HG03045 (cell line): ENCODE measurements around the gene POC1B.
A peak's percentile ranks its signal among the peaks of the same experiment; 100 is the strongest.

Experiments used
- ATAC-seq: cut with Tn5 transposase; IDR thresholded peaks from one replicate; pipeline ENCODE4 v1.9.1; 2021; ENCODE audit warnings: mild to moderate bottlenecking, moderate library complexity; ENCODE audit not compliant: unreplicated experiment

Gene POC1B

DNA sequence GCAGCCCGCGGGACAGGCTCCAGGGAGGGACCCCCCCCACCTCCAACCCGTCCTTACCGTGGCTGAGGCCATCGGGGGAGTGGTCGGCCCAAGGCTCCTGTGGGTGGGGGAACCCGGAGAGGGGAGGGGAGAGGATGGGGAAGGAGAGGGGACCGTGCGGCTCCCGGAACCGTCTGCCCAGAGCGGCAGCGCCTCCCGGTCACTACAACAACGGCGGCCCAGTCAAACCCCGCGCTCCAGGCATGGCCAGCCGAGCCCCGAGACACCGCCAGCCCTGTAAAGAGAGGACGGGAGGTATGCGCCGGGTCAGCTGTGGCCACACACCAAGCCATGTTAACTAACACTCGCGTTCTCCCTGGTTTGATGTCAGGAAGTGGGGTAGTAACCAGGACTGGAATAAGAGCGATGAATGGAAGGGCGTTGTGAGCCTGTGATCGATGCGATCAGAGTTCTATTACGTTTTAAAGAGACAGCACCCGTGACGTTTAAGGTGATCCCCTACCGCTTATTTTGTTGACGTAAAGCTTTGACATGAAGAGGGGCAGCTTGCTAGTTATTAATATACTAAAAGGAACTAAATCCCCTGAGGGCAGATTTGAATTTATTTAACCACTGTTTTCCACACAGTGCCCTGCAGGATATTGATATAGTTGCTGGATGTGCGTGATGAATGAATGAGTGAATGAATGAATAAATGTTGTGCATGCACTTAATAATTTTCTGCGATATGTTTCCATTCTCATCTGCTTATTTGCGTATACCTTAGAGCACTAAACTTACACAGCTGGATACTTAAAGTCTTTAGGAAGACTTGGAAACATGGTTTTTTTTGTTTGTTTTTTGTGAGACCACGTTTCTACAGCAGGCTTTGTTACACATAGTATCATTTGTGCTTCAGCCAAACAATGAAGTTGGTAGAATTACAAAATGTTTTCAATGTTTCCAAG, at the start of gene POC1B:
Gene POC1B (minus strand): TSS at position 224 of the 947 bp plus-strand sequence. CDS start 152 bp downstream, at position 72.
- ATAC-seq: peak; percentile 76

DNA sequence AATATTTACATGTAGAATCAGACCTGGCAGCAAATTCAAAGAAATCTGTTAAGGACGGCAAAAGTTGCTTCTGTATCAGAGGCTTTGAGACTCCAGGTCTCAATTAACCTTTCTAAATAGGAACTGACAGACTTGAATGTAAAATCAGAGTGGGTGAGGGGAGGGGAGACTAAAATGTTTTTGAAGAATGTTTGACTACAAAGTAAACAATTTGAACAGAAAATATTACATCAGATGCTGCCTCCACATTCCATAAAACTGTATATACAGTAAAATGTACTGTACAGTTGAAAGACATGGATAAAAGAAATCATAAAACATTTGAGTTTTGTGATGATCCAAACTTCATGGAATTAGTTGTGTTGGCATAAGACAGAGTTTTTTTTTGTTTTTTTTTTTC, 49.5 kb upstream of the POC1B start:
- ATAC-seq: no peak

DNA sequence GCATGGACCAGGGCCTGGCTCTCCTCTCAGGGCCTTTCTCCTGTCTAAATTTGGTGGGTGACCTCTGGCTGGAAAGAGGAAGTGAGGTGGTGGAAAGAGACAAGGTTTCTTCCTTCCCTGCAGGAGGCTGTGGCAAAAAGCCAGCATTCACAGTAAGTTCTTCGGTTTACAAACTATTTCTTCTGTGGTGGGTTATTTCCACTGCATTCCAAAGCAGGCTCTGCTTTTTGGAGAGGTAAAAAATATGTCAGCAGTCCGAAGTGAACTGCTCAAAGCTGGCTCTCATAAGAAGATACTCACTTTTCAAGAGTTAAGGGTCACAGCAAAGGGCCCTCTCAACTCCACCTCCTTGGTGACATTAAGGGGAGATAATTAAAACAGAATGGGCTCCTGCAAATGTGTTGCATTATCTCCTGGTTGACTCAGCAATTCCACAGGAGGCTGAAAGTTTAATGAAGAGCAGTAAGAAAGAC, 48.9 kb upstream of the POC1B start:
- ATAC-seq: no peak

DNA sequence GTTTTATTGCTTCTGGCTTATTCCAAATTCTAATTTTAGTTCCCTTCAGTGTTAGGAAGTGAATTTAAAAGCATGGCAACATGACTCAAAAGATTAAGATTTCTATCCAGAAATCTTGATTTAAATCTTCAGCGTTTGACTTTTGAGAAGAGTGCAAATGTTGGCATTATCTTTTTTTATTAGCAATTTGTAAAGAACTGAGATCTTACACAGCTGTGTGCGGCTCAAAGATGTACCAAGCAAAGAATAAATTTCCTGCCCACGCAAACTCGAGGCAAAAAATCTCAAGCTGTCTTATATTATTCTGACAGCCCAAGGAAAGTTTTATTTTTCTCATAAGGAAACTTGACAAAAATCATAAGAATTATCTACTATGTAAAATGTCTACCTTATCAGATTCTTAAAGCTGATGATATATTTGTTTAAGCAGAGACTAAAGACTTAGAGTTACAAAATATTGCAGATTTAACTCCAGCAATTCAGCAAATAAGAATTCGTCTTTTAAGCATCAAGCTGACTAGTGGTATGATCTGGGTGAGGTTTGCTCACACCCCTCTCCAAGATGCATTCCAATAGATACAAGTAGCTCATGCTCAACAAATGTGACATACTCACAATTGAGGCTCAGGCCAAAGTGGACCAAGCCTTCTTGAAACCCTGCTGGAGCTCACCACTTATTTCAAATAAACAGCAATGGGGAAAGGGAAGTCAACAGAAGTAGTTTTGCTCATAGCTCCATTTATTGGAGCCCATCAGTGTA, 47.4 kb upstream of the POC1B start:
- no peak for ATAC-seq

DNA sequence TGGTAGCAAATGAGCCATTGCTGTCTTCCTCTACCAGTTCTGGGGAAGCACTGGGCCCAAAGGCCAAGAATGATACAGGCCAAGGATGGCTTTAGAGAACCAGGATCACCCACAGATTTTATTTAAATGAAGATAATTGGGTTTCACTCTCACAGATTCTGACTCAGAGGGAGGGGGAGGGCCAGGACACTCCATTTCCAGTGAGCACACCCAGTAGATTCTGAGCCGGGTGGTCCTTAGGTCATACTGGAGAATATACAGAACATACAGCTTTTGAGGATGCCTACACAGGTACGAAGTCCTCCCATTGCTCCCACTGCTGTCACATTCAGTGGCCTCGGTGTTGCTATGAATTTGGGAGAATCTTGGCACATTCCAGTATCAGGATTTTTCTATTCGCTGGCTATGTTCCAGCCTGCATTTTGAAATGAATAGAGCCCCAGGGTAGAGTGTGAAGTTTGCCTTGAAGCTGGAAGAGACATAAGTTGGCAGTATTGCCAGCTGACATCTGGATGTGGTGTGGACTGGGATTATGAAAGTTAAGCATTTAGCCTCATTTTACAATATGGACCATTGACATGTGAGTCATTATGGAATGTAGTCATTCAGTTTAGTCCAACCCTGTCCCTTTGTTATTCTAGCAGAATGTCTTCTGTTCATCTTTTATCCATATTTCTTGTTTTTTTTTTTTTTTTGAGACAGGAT, 45.8 kb upstream of the POC1B start:
- no peak for ATAC-seq

DNA sequence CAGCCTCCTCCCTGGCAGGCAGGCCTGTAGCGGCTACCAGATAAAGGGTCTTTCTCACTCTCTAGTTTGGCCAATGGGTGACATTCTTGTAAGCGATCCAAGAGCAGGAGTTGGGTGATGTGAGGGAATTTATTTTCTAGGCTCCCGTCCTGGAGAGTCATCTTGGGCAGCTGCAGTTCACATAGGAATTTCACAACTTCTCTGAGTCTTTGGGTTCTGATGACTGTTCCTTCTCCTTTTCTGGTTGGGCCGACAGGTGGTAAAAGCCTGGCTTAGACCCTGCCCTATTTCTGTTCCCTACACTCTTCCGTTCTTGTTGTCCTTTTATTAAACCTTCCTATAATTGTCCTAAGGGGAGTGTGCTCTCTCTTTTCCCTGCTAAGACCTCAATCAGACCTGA, 42.6 kb upstream of the POC1B start:
- ATAC-seq: no peak

DNA sequence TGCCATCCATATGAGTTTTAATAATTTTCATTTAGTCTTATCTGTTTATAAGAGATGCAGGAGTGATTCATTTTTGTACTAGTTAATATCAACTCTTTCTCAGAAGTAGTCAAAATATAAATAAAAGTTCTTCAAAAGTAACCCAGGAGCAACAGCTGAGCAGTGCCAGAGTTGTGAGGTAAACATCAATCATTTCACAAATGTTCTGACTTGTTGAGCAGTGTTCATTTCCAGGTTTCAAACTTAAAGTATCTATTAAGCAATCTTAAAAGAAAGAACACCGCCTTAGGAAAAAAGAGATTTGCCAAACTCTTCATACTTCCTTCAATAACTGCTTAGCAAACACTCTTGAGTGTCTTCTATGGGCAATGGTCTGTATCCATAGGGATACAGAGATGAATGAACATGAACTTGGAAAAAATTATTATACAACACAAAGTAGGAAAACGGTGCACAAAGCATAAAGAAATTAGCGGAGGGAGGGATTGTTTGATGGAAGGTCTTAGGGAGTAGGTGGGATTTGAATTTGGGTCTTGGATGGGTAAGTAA, 41.9 kb upstream of the POC1B start:
- no peak for ATAC-seq

DNA sequence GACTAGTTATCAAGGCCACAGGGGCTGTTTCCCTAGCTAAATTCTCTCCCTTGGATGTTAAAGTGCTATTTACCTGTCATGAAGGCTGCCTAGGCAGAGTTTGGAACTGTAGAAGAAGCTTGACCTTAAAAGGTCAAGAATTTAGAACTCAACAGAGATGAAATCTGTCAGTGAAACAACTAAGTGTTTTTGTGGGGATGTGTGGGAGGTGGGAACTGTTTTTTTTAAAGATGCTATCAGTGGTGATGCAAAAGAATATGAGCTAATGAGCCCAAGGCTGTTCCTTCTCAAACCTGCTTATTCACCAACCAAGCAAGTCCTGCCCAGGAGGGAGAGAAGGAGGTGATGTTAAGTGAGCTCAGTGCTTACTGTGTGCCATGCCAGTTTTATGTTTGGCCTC, 40.8 kb upstream of the POC1B start:
- ATAC-seq: no peak

DNA sequence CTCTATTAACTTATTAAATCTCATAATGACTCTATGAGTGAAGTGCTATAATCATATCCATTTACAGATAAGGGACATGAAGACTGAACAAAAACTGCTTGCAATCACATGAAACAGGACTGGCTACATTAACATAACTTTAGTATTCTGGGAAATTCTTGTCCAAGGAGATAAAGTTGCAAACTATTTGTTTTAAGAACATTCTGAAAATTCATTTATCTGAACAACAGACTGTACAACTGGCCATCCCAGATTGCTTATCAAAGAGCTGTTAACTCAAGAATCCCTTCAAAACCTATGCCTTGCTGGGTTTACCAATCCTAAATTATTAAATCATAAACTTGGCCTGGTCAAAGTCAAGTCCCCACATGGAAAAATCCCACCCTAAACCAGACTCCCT, 39.2 kb upstream of the POC1B start:
- no peak for ATAC-seq

DNA sequence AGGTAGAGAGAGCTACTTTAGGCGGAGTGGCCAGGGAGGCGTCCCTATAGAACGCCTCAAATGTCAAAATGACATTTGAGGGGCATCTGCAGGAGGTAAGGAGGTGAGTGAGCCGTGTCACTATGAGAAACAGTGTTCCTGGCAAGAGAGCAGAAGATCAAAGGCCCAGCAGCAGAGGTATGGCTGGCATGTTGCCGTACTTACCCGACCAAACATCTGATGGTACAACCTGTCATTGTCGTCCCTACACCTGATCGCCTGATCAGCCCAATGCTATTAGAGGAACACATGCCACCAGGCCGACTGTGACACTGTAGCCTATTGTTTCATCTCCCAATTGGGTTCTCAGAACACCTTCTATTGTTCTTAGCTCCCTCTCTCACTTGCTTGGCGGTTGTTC, 33.9 kb upstream of the POC1B start:
- ATAC-seq: no peak

DNA sequence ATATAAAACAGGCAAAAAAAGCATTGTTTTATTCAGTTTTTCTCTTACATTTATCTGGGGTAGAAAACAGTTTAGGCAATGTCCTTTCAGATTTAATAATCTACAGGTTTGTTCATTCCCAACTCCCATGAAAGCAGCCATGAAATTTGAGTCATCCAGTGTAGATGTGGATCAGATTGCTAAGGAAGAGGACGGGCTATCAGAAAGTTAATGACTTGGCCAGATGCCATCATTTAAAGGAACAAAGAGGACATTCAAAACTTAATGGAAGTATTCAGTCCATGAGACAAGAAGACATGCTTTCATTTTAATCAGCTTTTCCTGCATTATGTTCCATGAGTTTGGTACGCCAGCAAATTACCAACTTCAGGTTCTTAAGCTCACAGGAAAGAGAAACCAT, 31.1 kb upstream of the POC1B start:
- no peak for ATAC-seq

DNA sequence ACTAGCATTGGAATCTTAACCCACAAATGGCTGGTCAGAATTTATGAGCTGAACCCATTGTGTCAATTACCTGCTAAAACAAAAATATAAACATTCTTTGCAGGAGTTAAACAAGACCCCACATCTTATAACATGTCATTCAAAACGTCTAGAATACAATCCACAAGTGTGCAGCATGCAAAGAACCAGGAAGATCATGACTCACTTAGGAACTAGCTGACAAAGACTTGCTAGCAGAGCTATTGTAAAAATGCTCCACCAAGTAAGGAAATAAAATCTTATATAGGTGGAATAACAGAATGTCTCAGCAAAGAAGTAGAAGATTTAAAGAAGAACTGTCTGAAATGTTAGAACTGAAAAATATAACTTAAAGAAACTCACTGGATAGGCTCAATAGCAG, 26.5 kb upstream of the POC1B start:
- ATAC-seq: no peak

DNA sequence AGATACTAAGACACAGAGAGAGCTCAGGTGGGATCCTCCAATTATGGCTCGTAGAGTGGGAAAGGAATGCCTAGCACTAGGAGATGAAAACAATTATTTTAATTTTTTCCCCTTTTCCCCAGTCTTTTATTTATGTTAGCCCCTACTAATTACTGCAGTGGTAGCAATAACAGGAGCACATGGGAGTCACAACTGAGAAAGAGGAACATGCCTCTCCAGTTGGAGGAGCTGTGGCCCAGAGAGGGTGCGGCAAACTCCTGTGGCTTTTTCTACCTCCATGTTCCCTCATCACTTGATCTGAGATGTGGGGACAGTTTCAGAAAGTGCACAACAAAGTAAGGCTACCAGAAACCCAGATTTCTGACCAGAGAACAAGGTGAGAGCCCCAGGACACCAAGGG, 25.9 kb upstream of the POC1B start:
- ATAC-seq: no peak

DNA sequence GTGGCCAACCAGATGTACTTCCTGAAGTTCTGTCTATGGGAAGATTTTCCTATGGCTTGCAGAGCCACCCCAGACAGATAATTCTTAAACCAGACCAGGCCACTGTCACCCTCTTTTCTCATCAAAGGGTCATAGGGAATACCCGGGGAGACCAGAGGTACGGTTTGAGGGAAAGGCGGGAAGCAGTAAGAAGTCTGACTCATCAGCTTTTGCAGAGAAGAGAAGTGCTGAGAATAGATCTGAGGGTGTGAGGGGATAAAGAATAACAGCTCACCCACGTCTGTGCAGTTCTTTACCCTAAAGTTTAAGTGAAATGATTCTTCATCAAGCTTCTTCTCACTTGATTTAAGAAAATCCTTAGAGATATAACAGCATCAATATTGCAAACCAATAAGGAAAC, 21.3 kb upstream of the POC1B start:
- ATAC-seq: no peak

DNA sequence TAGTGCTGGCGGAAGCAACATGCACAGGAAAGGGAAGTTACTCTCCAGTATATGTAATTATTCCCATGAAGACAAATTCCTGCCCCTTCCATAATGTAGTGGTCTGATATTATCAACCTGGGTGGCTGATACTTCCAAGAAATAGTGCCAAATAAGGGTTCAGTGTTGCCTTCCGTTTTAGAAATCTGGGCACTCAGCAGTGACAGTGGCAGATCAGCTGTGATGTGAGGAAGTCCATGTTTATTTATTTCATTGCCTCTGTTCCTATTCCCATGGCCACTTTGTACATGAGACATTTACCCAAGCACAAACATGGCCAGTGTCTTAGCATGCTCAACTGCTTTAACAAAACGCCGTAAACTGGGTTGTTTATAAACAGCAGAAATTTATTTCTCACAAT, 20.3 kb upstream of the POC1B start:
- ATAC-seq: no peak

DNA sequence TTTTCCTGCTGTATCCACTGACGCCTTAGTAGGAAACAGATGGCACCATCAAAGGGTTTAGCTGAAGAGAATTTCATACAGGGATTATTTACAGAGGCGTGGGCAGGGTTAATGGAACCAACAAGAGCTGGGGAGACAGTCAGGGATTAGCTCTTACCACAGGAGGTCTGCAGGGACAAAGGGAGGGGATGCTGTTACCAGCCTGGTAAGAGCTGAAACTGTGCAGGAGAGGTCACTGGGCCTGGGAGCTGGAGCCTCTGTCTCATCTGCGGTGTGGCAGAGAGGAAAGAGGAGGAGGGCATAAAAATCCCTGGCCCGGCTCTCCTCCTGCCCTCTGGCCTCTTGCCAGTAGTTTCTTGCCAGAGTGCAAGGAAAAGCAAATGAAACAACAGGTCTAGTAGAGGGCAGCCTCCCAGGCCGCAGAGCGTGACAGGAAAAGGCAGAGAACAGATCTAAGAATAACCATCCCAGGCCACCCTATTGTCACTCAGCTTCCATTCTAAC, 18.9 kb upstream of the POC1B start:
- no peak for ATAC-seq

DNA sequence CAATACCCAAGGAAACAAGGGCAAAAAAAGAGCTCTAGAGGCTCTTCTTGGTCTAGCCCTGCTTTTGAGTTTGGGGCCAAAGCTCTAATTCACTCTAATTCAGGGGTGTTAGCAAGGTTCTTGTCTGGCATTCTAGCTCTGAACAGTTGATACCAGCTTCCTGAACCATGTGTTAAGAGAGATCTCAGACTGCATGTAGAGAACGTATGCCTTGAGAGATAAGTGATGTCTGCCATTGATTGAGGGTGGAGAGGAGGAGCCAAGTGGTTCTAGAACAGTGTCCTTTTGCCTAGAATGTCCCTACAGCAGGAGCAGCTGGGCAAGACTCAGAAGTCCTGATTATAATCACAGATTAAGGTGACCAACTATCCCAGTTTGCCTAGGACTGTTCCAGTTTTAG, 18.2 kb upstream of the POC1B start:
- ATAC-seq: no peak

DNA sequence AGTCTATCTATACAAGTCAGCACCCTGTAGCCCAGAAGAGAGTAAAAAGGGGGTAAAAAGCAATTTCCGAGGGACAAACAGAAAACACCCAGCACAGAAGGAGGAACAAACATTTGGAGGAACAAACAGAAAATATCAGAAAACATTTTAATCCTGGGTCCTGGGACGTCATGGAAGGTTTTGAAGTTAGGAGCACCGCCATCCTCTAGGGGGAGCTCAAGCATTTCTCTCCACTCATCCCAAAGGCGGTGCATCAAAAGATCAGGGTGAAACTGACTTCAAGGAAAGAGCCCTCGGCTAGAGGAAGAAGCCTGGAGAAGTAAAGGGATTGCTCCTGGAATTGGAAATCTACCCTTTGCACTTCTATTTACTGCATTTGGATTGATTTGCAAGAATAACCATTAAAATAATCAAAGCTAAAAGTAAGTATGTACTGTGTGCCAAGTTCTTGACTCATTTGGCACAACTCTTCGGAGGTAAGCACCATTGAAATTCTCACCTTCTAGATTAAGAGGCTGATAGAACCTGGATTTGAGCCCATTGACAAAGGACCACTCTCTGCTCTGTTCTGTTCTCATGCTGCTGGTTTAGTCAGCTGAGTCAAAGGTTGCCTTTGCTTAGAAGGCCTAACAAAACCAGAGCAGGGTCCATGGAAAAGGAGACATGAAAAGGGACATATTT, 17.2 kb upstream of the POC1B start:
- ATAC-seq: peak; percentile 73

DNA sequence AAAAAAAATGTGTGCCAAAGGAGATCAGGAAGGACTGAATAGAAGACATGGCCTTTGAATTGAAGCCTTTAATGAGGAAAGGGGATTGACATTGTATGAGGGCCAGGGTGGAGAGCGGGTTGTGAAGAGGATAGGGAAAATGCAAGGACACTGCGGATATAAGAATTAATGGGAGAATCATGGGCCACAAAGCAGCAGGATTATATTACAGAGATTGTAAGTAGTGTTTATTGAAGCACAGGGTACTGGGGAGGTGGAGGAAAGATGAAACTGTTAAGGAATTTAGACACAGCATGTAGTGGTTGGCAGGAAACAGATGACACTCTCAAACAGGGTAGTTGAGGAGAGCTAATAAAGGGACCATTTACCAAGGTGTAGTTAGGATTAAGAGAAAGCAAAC, 16.4 kb upstream of the POC1B start:
- ATAC-seq: no peak

DNA sequence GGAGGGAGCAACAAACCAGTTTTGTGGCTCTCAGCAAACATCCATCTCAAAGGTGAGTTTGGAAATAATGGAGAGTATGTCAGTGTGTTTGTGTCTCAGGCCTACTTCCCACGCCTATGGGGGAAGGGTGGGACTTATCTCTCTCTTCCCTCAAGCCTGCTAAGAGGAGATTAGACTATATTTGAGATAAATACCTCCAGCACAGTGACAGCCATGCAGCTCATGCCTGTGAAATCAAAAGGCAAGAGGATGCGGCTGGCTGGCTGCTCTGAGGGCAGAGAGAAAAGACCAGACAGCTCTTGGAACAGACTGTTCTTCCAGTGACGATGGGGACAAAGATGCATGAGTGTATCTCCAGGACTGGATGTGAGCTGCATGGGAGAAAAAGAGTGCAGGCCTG, 14.7 kb upstream of the POC1B start:
- ATAC-seq: no peak
